ENCODE data around the gene CCSER1.

Gene CCSER1

GRCh38 chr4:90128961-90129495, 1.8 kb downstream of the CCSER1 start:
- DNase-seq = no peak

- no peak for DNase-seq
Measured at GRCh38 chr4:90130076-90130475, 2.9 kb downstream of the CCSER1 start.

- no peak for DNase-seq
Measured at GRCh38 chr4:90137555-90137954, 10.4 kb downstream of the CCSER1 start.

- no peak for DNase-seq
Measured at GRCh38 chr4:90142081-90142480, 14.9 kb downstream of the CCSER1 start.

- no peak for DNase-seq
Measured at GRCh38 chr4:90145319-90145718, 18.1 kb downstream of the CCSER1 start.

GRCh38 chr4:90146306-90146705, 19.1 kb downstream of the CCSER1 start:
- DNase-seq = no peak

GRCh38 chr4:90148574-90149148, 21.5 kb downstream of the CCSER1 start:
- DNase-seq = no peak

GRCh38 chr4:90152024-90152423, 24.8 kb downstream of the CCSER1 start:
- no peak for DNase-seq

GRCh38 chr4:90159193-90159592, 32.0 kb downstream of the CCSER1 start:
- no peak for DNase-seq

- no peak for DNase-seq
Measured at GRCh38 chr4:90160044-90160443, 32.9 kb downstream of the CCSER1 start.

- DNase-seq = no peak
Measured at GRCh38 chr4:90162566-90162965, 35.4 kb downstream of the CCSER1 start.

- no peak for DNase-seq
Measured at GRCh38 chr4:90163872-90164271, 36.7 kb downstream of the CCSER1 start.

GRCh38 chr4:90165883-90166282, 38.7 kb downstream of the CCSER1 start:
- DNase-seq = no peak

- DNase-seq = no peak
Measured at GRCh38 chr4:90171491-90171890, 44.3 kb downstream of the CCSER1 start.

GRCh38 chr4:90174621-90175023, 47.4 kb downstream of the CCSER1 start:
- DNase-seq = no peak

GRCh38 chr4:90181644-90182043, 54.5 kb downstream of the CCSER1 start:
- no peak for DNase-seq

- no peak for DNase-seq
Measured at GRCh38 chr4:90183254-90183653, 56.1 kb downstream of the CCSER1 start.

GRCh38 chr4:90184560-90184959, 57.4 kb downstream of the CCSER1 start:
- no peak for DNase-seq

- no peak for DNase-seq
Measured at GRCh38 chr4:90185416-90185815, 58.2 kb downstream of the CCSER1 start.

- no peak for DNase-seq
Measured at GRCh38 chr4:90186229-90186628, 59.0 kb downstream of the CCSER1 start.

GRCh38 chr4:90187148-90187884, 60.1 kb downstream of the CCSER1 start:
- no peak for DNase-seq

GRCh38 chr4:90189178-90189577, 62.0 kb downstream of the CCSER1 start:
- DNase-seq = no peak

- DNase-seq = no peak
Measured at GRCh38 chr4:90189946-90190345, 62.8 kb downstream of the CCSER1 start.

- DNase-seq = no peak
Measured at GRCh38 chr4:90190525-90190924, 63.3 kb downstream of the CCSER1 start.
